Body of pancreas (tissue), 4 donors: ENCODE measurements around the gene RNU5B-1.

Experiments
- CTCF ChIP-seq, 7 experiments: fragments of 450-650 bp in 4 of 7; fragments of 200-600 bp in 3 of 7; sonication (generic) in 3 of 7; IDR thresholded peaks; one replicate each; pipeline ENCODE4 v1.5.1; 2016 to 2019; ENCODE audit warnings: antibody characterized with exemption in 7 of 7
- POLR2A ChIP-seq, 3 donors: fragments of 450-650 bp; IDR thresholded peaks; one replicate each; pipeline ENCODE4 v1.6.1; 2016; ENCODE audit warnings: antibody characterized with exemption in 3 of 3, mild to moderate bottlenecking in 2 of 3

DNA sequence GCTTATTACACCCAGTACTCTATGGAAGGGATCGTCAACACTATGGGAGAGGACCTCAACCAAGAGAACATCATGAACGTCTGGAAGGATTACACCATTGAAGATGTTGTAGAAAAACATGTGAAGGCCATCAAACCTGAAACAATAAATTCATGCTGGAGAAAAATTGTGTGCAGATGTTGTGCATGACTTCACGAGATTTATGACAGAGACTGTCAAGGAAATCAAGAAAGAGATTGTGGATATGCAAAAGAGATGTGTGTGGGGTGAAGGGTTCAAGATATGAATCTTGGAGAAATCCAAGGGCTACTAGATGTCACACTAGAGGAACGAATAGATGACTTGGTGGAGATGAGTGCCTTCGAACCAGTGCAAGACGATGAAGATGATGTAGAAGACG lies 14.2 kb upstream of the RNU5B-1 start:
- TF ChIP-seq CTCF (IDR thresholded peaks at IDR 0.05): no peak
- no peak for TF ChIP-seq POLR2A (IDR thresholded peaks at IDR 0.05)
